DMS79 treated with DMSO at 0.1 percent for 48 hours (cell line): ENCODE measurements around the gene MTSS2.
"Not testable (repeated sequence)": the region's sequence is repeated elsewhere in the genome, so short reads cannot be mapped to it uniquely, and the experiment has no call there.

Experiments
- DNase-seq: peaks from one replicate; lab custom pipeline; 2025; lab: John Stamatoyannopoulos, UW

MTSS2 gene

GRCh38 chr16:70653809-70654771 lies 31.8 kb downstream of the MTSS2 start:
- DNase-seq: peak; percentile 67

GRCh38 chr16:70653406-70653805 lies 32.4 kb downstream of the MTSS2 start:
- no peak for DNase-seq

GRCh38 chr16:70652322-70652721 lies 33.5 kb downstream of the MTSS2 start:
- DNase-seq: peak; percentile 20

GRCh38 chr16:70651524-70651923 lies 34.3 kb downstream of the MTSS2 start:
- DNase-seq: no peak

GRCh38 chr16:70650216-70650615 lies 35.6 kb downstream of the MTSS2 start:
- DNase-seq: no peak

- no peak for DNase-seq
These were observed 36.6 kb downstream of the MTSS2 start for GRCh38 chr16:70649300-70649699.

- no peak for DNase-seq
These were observed 37.2 kb downstream of the MTSS2 start for GRCh38 chr16:70648606-70649005.

- no peak for DNase-seq
These were observed 38.2 kb downstream of the MTSS2 start for GRCh38 chr16:70647441-70648359.

GRCh38 chr16:70646260-70647241 lies 39.3 kb downstream of the MTSS2 start, which contains the start of gene IL34:
TSS of gene IL34 (plus strand) at chr16:70646559. CDS start at chr16:70646948, 389 bp downstream.
- peak; percentile 21 for DNase-seq

- DNase-seq: no peak
These were observed 40.9 kb downstream of the MTSS2 start for GRCh38 chr16:70644763-70645597.

- not testable (repeated sequence) for DNase-seq
These were observed 42.6 kb downstream of the MTSS2 start for GRCh38 chr16:70643264-70643663.

GRCh38 chr16:70642633-70643032 lies 43.2 kb downstream of the MTSS2 start:
- no peak for DNase-seq

- no peak for DNase-seq
These were observed 46.8 kb downstream of the MTSS2 start for GRCh38 chr16:70638814-70639792.
